Measurements from ENCODE around the gene DRP2.

DNA sequence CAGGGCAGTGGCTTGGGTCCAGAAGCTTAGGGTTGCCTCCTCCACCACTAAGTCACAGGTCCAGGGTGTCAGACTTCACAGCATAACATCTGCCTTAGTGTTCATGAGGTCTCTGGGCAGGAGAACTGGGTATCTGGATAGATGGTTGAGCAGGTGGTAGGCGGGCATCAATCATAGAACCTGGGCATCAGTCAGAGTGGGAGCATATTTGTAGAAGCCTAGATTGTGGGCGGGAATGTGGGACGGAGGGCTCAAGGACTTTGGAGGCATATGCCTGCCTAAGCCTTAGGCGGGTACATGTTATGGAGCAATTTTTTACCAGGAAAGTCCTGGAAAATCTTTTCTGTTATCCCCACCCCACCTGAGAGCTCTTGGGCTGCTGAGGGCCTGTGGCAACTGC, 43.0 kb downstream of the DRP2 start:
- TF ChIP-seq, protein P1, sequence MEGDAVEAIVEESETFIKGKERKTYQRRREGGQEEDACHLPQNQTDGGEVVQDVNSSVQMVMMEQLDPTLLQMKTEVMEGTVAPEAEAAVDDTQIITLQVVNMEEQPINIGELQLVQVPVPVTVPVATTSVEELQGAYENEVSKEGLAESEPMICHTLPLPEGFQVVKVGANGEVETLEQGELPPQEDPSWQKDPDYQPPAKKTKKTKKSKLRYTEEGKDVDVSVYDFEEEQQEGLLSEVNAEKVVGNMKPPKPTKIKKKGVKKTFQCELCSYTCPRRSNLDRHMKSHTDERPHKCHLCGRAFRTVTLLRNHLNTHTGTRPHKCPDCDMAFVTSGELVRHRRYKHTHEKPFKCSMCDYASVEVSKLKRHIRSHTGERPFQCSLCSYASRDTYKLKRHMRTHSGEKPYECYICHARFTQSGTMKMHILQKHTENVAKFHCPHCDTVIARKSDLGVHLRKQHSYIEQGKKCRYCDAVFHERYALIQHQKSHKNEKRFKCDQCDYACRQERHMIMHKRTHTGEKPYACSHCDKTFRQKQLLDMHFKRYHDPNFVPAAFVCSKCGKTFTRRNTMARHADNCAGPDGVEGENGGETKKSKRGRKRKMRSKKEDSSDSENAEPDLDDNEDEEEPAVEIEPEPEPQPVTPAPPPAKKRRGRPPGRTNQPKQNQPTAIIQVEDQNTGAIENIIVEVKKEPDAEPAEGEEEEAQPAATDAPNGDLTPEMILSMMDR (IDR thresholded peaks at IDR 0.05 in 8 of 11, conservative IDR thresholded peaks at IDR 0.05 in 3 of 11), result no peak
- TF ChIP-seq POLR2AphosphoS5 (IDR thresholded peaks at IDR 0.05) (no peak), POLR2A (IDR thresholded peaks at IDR 0.05) (no peak)

Data from spleen (tissue), 7 donors.